GM18507 (cell line): ENCODE results near the gene ARHGEF37.

Source experiments
- DNase-seq: peaks from one replicate; pipeline ENCODE4 v3.0.0; 2011; ENCODE audit warnings: low read depth; ENCODE audit not compliant: insufficient read length; ENCODE audit errors: extremely low spot score
- FAIRE-seq: peaks from 2 replicates; lab custom pipeline; 2011; peaks lifted over from hg19 to GRCh38; lab: Jason Lieb, UNC

ARHGEF37 gene

DNA sequence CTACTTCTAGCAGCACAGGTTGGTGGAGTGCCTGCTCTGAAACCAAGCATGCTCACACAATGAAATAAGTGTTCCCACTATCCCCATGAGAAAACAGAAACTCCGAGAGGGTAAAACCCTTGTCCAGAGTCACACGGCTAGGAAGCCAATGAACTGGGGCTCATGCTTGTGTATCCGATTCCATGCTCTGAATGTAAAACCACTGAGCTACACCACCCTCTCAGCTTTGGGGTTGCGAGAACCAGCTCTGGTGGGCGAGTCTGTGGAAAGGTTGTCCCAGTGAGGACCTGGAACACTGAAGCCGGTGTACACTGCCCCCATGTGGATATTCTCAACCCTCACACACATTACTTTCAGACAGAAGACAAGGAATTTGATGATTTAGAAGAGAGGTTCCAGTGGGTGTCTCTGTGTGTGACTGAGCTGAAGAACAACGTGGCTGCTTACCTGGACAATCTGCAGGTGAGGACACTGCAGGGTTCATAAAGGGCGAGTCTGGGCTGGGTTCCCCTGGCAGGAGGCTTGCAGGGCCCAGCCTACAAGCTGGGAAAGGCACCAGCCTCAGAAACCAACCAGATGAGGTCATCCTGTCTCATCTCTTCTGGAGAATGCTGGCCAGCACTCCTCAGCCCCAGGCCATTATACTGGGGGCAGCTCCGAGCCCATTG is 37.4 kb downstream of the ARHGEF37 start:
- FAIRE-seq (peak; percentile 86), DNase-seq (peak; percentile 20)

GRCh38 chr5:149621415-149622098 is 40.3 kb downstream of the ARHGEF37 start:
- FAIRE-seq (no peak), DNase-seq (no peak)

- FAIRE-seq (no peak), DNase-seq (no peak)
These were observed 41.2 kb downstream of the ARHGEF37 start for GRCh38 chr5:149622466-149622865.

DNA sequence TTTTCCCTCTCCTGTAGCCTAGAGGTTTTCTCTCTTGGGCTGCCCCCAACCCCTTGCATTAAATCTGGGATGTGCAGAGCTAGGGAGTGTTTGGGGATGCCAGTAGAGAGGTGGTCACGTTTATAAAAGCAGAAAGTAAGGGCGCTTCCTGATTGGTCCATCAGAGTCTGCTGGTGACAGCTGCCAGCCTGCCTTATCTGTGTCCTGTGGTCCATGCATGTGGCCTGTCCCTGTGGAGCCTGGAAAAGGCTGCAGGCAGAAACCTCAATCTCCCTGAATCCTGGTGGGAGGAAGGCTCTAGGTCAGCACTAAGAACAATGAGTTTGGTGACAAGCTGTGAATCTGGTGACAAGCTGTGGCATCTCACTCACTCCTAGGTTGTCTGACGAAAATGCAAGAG is 42.2 kb downstream of the ARHGEF37 start:
- DNase-seq, result no peak
- FAIRE-seq, result no peak

DNA sequence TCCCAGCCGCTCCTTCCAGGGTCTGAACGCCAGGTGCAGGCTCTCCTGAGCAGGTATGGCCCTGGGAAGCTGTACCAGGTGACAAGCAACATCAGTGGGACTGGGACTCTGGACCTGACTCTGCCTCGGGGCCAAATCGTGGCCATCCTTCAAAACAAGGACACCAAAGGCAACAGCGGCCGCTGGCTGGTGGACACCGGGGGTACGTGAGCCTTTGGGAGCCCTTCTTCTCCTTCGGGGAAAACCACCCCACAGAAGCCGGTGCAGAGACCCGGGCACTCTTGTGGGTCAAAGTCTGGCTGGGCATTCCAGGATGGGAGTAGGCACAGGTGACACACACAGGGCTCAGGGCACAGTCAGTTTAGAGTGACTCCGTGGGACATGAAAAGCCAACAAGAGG is 45.8 kb downstream of the ARHGEF37 start:
- FAIRE-seq (no peak), DNase-seq (no peak)

DNA sequence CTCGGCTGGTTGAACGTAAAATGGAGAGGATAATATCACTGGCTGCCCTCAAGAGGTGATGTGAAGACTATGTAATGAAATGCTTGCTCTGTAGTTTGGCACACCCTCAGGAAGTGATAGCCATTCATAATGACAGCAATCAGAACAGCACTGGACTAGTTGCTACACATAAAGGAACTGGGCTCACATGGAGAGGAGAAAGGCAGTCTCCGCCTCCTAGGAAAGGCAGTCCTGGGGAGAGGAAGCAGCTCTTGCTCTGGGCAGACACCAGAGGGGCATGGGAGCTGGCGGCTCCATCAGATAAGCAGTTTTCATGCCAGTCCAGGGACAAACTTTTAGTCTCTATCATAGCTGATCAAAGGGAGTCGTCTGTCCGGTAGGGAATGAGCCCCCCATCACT is 46.9 kb downstream of the ARHGEF37 start:
- DNase-seq (no peak), FAIRE-seq (no peak)

DNA sequence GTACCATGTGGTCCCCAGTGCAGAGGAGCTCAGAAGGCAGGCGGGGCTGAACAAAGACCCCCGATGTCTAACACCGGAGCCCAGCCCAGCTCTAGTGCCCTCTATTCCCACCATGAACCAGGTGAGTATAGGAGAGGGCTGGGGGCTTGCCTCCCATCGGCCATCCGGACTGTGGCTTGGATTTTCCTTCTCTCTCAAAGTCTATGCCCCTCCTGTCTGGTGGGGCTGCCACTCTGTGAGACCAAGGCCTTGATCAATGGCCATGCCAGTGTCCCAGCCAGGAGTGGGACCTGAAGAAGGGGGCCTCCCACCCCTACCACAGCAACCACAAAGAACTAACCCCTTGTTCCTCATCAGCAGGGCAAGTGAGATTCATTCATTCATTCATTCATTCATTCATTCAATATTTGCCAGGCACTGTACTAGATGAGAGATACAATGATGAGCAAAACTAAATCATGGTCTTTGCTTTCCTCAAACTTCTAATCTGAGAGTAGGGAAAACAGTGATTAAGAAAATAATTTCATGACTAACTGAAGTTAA is 47.6 kb downstream of the ARHGEF37 start:
- no peak for DNase-seq
- FAIRE-seq, result no peak

GRCh38 chr5:149629421-149629820 is 48.1 kb downstream of the ARHGEF37 start:
- DNase-seq, result no peak

DNA sequence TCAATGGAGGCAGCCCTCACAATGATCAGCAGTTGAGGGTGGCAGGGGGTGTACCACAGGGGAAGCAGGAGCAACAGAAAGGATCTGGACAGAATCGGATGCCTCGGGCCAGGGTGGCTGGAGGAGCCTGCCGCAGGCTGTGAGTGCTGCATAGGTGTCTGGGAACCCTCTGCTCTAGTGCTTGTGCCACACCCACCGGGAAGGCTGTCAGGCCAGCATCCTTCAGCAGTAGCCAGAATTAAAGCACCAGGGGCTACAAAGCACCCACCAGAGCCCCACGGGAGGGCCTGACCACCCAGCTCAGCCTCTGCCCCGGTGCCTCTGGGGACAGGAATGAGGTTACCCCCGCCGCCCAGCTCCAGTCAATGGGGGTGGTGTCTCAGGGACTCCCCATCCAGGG is 49.0 kb downstream of the ARHGEF37 start:
- FAIRE-seq (no peak), DNase-seq (no peak)

More at GRCh38 chr5:149629421-149629820, 48.1 kb downstream of the ARHGEF37 start:
- no peak for FAIRE-seq

DNA sequence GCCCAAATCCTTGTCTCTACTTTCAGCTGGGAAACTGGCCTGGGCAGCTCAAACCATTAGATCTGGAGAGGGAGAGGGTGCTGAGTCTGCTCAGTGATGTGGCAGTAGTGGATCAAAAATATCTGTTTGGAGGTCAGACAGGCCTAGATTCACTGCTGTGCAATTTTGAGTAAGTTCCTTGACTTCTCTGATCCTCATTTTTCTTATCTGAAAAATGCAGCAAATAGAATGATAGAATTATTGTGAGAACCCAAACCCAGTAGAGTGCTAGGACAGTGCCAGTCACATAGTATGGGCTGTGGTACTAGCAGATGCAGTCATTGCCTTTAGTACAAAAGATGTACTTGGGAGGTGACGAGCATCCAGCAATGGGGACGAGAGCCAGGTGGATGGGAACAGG is 50.2 kb downstream of the ARHGEF37 start:
- no peak for DNase-seq
- FAIRE-seq, result no peak

DNA sequence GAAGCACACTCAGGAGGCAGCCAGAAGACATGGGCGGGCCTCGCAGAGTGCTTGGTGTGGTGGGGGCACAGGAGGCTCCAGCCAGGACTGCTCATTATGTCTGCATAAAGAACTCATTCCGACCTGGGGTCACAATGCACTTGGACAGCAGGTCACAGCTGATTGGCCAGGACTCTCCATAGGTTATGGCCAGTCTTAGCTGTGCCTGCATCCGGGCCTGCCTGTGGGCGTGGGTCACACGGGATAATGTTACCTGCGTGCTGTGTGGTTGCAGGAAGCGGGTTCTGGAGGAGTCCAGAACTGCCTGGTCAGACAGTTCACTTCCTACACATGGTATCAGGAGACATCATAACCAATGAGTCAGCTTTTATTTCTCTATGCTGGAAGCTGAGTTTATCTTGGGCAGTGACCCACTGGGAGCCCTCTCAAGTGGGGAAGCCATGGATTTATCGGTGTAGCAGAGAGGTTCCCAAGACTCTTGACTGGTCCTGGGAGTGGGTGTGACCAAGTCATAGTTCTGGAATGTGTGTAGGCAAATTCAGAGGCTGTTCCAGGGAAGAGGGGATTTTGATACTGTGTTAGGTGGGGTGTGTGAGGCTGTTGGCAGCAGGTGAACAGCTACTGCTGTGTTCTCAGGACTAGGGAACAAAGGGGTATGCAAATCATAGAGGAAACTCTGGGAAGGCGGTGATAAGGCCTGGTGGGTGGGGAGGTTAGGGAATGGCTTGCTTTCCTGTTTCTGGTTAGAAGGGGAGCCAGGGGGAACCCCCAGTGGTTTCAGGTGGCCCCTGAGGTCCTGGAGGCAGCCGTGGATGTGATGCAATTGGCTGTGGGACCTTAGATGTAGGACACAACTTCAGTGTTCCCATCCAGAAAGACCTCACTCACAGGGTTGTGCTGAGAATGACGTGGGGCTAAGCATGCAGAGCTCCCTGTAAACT is 51.3 kb downstream of the ARHGEF37 start:
- DNase-seq (no peak), FAIRE-seq (no peak)

DNA sequence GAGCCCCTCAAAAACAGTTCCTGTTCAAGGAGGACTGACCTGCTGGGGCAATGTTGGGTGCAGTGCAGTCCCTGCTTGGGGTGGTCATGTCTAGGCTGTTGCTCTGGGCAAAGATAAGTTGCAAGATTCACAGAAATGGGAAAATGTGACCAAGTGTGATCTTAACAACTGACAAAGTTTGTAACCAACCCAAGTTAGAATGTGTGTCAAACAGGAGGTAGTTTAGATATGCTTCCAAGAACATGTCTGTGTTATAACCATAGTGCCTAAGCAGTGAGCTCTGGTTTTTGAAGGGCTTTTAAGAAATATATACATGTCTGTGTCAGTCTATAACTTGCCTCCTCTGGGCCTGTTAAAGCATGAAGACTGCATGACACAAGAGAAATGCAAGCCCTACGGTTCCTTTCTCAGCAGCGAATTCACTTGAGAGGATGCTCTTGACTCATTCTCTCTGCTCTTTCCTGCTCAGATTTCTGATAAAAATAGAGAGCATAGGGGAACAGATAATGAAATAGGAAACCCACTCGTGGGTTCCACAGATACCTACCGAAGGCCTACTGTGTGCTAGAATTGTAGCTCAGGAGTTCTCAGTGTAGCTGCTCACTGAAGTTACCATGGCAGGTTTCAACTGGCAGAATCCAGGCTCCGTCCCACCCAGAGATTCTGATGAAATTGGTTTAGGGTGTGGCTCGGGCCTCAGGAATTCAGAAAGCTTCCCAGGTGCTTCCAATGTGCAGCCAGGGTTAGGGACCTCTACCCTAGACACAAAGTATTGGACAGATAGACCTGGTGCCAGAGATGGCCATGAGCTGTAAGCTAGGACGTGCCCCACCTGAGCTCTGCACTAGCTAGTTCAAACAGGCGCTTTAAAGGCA is 52.4 kb downstream of the ARHGEF37 start:
- FAIRE-seq, result no peak

DNA sequence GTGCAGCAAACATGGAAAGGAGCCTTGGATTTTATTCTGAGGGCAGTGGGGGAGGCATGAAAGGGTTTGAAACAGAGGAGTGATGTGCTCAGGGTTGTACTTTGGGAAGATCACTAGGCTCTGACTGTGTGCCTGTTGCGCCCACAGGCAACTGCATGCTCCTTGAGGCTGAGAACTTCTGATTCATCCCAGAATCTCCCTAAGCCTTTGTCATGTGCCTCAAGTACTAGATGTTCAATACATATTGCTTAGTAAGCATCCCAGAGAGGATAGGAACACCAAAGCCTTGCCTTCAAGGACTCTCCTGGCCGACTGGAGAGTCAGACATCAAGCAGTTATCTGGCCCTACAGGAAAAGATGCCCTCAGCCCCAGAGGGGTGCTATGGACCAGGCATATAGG is 54.1 kb downstream of the ARHGEF37 start:
- no peak for FAIRE-seq

More for the DNA sequence above, 52.4 kb downstream of the ARHGEF37 start:
- no peak for DNase-seq

DNA sequence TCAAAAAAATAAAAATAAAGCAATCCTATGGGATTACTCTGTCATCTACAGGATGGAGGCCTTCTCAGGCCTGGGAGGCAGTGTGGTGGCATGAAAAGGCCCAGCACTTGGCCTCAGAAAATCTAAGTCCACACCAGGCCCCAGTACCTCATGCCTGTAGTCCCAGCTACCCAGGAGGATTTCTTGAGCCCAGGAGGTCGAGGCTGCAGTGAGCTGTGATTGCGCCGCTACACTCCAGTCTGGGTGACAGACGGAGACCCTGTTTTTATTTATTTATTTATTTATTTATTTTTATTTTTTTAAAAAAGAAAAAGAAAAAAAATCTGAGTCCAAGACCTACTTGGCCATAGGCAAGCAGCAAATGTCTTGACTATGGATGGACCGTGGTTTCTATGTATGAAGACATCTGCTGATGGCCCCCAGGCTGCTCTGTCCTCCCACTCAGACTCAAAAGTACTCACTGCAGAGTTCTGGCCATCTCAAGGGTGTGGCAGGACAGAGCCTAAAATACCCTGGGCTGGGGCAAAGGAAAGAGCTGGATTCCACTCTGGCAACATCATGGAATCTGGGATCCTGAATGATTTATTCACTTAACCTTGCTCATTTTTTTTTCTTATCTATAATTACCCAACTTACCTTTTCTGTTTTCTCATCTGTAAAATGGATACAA is 55.0 kb downstream of the ARHGEF37 start:
- no peak for DNase-seq
- no peak for FAIRE-seq

More for the DNA sequence above, 54.1 kb downstream of the ARHGEF37 start:
- DNase-seq, result no peak

GRCh38 chr5:149636861-149637246 is 55.6 kb downstream of the ARHGEF37 start:
- no peak for DNase-seq
- peak; percentile 71 for FAIRE-seq

- DNase-seq, result no peak
- no peak for FAIRE-seq
These were observed 56.8 kb downstream of the ARHGEF37 start for GRCh38 chr5:149638136-149638535.

GRCh38 chr5:149638546-149639241 is 57.4 kb downstream of the ARHGEF37 start:
- no peak for DNase-seq

GRCh38 chr5:149639737-149640136 is 58.4 kb downstream of the ARHGEF37 start:
- no peak for DNase-seq
- no peak for FAIRE-seq

More at GRCh38 chr5:149638546-149639241, 57.4 kb downstream of the ARHGEF37 start:
- FAIRE-seq, result no peak
